GM08714 (cell line): ENCODE measurements around the gene UBE2D1.

Experiments
- H3K4me3 ChIP-seq: fragments of 200-500 bp; sonication (Bioruptor generic); 2 replicates; pipeline ENCODE4 v1.5.1; 2014; ENCODE audit warnings: mild to moderate bottlenecking, low read length, inconsistent platforms
- ZNF274 ChIP-seq: IDR thresholded peaks from 2 replicates; pipeline ENCODE4 v1.6.1; 2012; ENCODE audit warnings: mild to moderate bottlenecking, low read depth, low read length

The UBE2D1 gene

GRCh38 chr10:58322072-58322834 lies 12.6 kb upstream of the UBE2D1 start:
- H3K4me3 ChIP-seq = no peak overlapping the region
- no peak for TF ChIP-seq ZNF274

- TF ChIP-seq ZNF274 = no peak
- no peak overlapping the region for H3K4me3 ChIP-seq
Measured at GRCh38 chr10:58322835-58323209, 12.0 kb upstream of the UBE2D1 start.

- H3K4me3 ChIP-seq = no peak overlapping the region
- TF ChIP-seq ZNF274 = no peak
Measured at GRCh38 chr10:58326967-58327381, 7.8 kb upstream of the UBE2D1 start.

GRCh38 chr10:58328233-58328632 lies 6.6 kb upstream of the UBE2D1 start:
- no peak for TF ChIP-seq ZNF274
- no peak overlapping the region for H3K4me3 ChIP-seq

- TF ChIP-seq ZNF274 = no peak
- H3K4me3 ChIP-seq = no peak overlapping the region
Measured at GRCh38 chr10:58330431-58330830, 4.4 kb upstream of the UBE2D1 start.

- no peak for TF ChIP-seq ZNF274
- no peak overlapping the region for H3K4me3 ChIP-seq
Measured at GRCh38 chr10:58331646-58332045, 3.2 kb upstream of the UBE2D1 start.

- peak overlapping the region; percentile 81 for H3K4me3 ChIP-seq
- TF ChIP-seq ZNF274 = no peak
Measured at GRCh38 chr10:58335306-58336005, 650 bp downstream of the UBE2D1 start.

- no peak for TF ChIP-seq ZNF274
- no peak overlapping the region for H3K4me3 ChIP-seq
Measured at GRCh38 chr10:58336242-58336641, 1.4 kb downstream of the UBE2D1 start.

- TF ChIP-seq ZNF274 = no peak
- H3K4me3 ChIP-seq = no peak overlapping the region
Measured at GRCh38 chr10:58341422-58341821, 6.6 kb downstream of the UBE2D1 start.

- no peak for TF ChIP-seq ZNF274
- no peak overlapping the region for H3K4me3 ChIP-seq
Measured at GRCh38 chr10:58341947-58342346, 7.1 kb downstream of the UBE2D1 start.

- TF ChIP-seq ZNF274 = no peak
- no peak overlapping the region for H3K4me3 ChIP-seq
Measured at GRCh38 chr10:58347967-58348366, 13.2 kb downstream of the UBE2D1 start.

GRCh38 chr10:58348571-58349033 lies 13.8 kb downstream of the UBE2D1 start:
- no peak for TF ChIP-seq ZNF274
- H3K4me3 ChIP-seq = no peak overlapping the region

- no peak overlapping the region for H3K4me3 ChIP-seq
- TF ChIP-seq ZNF274 = no peak
Measured at GRCh38 chr10:58350023-58350422, 15.2 kb downstream of the UBE2D1 start.

GRCh38 chr10:58350619-58351323 lies 16.0 kb downstream of the UBE2D1 start:
- TF ChIP-seq ZNF274 = no peak
- no peak overlapping the region for H3K4me3 ChIP-seq
